ENCODE results near the gene ARHGAP44.

GRCh38 chr17:12922120-12922519, 132.8 kb downstream of the ARHGAP44 start:
- TF ChIP-seq POLR2A (IDR thresholded peaks at IDR 0.05), result no peak
- no peak for TF ChIP-seq CTCF (IDR thresholded peaks at IDR 0.05)
